ENCODE results near the gene SLC22A8. TPM values are rescaled to one million over a fixed set of nuclear protein-coding genes. Genes with fewer than 3 reads are reported as not detected.

SLC22A8 gene
- total RNA-seq, 4 donors from 2014 or later = not detected

- WGBS, 2 donors = 54 to 78% methylated on average over 4 to 5 of the region's 5 CpGs
- intact Hi-C loops (cut with DNase I) = no loop called here
- Histone ChIP-seq H3K4me3 (replicated peaks in 1 of 3) (no peak overlapping the region), H3K36me3 (no peaks in the 10 kb centered on the region), H3K27me3 (no peaks in the 10 kb centered on the region), H3K9me3 (no peaks in the 10 kb centered on the region), H3K27ac (no peak overlapping the region), H3K4me1 (no peaks in the 10 kb centered on the region)
- no peak for DNase-seq
- no peak for TF ChIP-seq CTCF (IDR thresholded peaks at IDR 0.05)
- no peak for TF ChIP-seq POLR2A (IDR thresholded peaks at IDR 0.05)
Observed at GRCh38 chr11:62988276-62988675, 27.4 kb downstream of the SLC22A8 start.

- no peak for DNase-seq
- 83 to 90% methylated on average over 3 of the region's 3 CpGs for WGBS, 2 donors
Observed at GRCh38 chr11:62985041-62985750, 30.4 kb downstream of the SLC22A8 start.

GRCh38 chr11:62984451-62984991 lies 31.1 kb downstream of the SLC22A8 start, which contains the start of gene SLC22A6:
SLC22A6 (minus strand) TSS chr11:62984967; CDS start chr11:62984690, 277 bp downstream.
- Histone ChIP-seq H3K36me3 (no peaks in the 10 kb centered on the region), H3K4me1 (no peaks in the 10 kb centered on the region), H3K9me3 (no peaks in the 10 kb centered on the region), H3K27ac (no peak within 1 kb of the TSS), H3K4me3 (replicated peaks in 1 of 3) (no peak within 1 kb of the TSS), H3K27me3 (no peaks in the 10 kb centered on the region)
- intact Hi-C loops (cut with DNase I) = no loop called here
- DNase-seq = no peak
- TF ChIP-seq POLR2A (IDR thresholded peaks at IDR 0.05) = no peak
- TF ChIP-seq CTCF (IDR thresholded peaks at IDR 0.05) = no peak
- WGBS, 2 donors = 78 to 84% methylated on average over 10 to 14 of the region's 14 CpGs

More at GRCh38 chr11:62985041-62985750, 30.4 kb downstream of the SLC22A8 start:
- no peak overlapping the region for H3K4me3 ChIP-seq (replicated peaks in 1 of 3)
- H3K4me1 ChIP-seq = no peaks in the 10 kb centered on the region
- no peaks in the 10 kb centered on the region for H3K36me3 ChIP-seq
- H3K27ac ChIP-seq = no peak overlapping the region
- no peaks in the 10 kb centered on the region for H3K9me3 ChIP-seq
- H3K27me3 ChIP-seq = no peaks in the 10 kb centered on the region
- intact Hi-C loops (cut with DNase I) = no loop called here
- TF ChIP-seq CTCF (IDR thresholded peaks at IDR 0.05) = no peak
- no peak for TF ChIP-seq POLR2A (IDR thresholded peaks at IDR 0.05)

GRCh38 chr11:62983536-62984199 lies 32.0 kb downstream of the SLC22A8 start:
- no peak for DNase-seq
- intact Hi-C loops (cut with DNase I) = no loop called here
- H3K27me3 ChIP-seq = no peaks in the 10 kb centered on the region
- H3K9me3 ChIP-seq = no peaks in the 10 kb centered on the region
- WGBS, 2 donors = 90 to 92% methylated on average over 8 to 11 of the region's 13 CpGs
- H3K4me3 ChIP-seq (replicated peaks in 1 of 3) = no peak overlapping the region
- H3K36me3 ChIP-seq = no peaks in the 10 kb centered on the region
- no peak overlapping the region for H3K27ac ChIP-seq
- TF ChIP-seq CTCF (IDR thresholded peaks at IDR 0.05) (no peak), POLR2A (IDR thresholded peaks at IDR 0.05) (no peak)
- H3K4me1 ChIP-seq = no peaks in the 10 kb centered on the region

- DNase-seq = no peak
- H3K4me3 ChIP-seq (replicated peaks in 1 of 3) = no peak overlapping the region
- H3K4me1 ChIP-seq = no peaks in the 10 kb centered on the region
- no peaks in the 10 kb centered on the region for H3K9me3 ChIP-seq
- H3K27ac ChIP-seq = no peak overlapping the region
- H3K36me3 ChIP-seq = no peaks in the 10 kb centered on the region
- 77 to 89% methylated on average over 7 of the region's 7 CpGs for WGBS, 2 donors
- no peaks in the 10 kb centered on the region for H3K27me3 ChIP-seq
- intact Hi-C loops (cut with DNase I) = no loop called here
- TF ChIP-seq POLR2A (IDR thresholded peaks at IDR 0.05) (no peak), CTCF (IDR thresholded peaks at IDR 0.05) (no peak)
Observed at GRCh38 chr11:62981743-62982142, 33.9 kb downstream of the SLC22A8 start.

Measured in thyroid gland (tissue), 4 donors.